ENCODE measurements around the gene PRKN. TPM values are rescaled to one million over a fixed set of nuclear protein-coding genes. Genes with fewer than 3 reads are reported as not detected.

The PRKN gene
- total and polyA plus RNA-seq, 9 donors, result 3.0 to 15.0 (median 9.2) TPM

- TF ChIP-seq POLR2A (IDR thresholded peaks at IDR 0.05), result no peak
- TF ChIP-seq CTCF (IDR thresholded peaks at IDR 0.05), result no peak
- no peak for TF ChIP-seq EP300 (IDR thresholded peaks at IDR 0.05)
- H3K9me3 ChIP-seq, result no peaks in the 10 kb centered on the region
- H3K27me3 ChIP-seq, result no peaks in the 10 kb centered on the region
- H3K4me1 ChIP-seq (ENCODE audit: insufficient read depth), result no peaks in the 10 kb centered on the region
- no peaks in the 10 kb centered on the region for H3K36me3 ChIP-seq
- 78 to 87% (median 82%) methylated on average over 2 of the region's 2 CpGs for WGBS, 3 donors
- intact Hi-C loops (cut with DNase I), result no loop called here
- no peak overlapping the region for H3K4me3 ChIP-seq
- DNase-seq, result no peak
- no peak overlapping the region for H3K27ac ChIP-seq
These were observed 982.4 kb downstream of the PRKN start for GRCh38 chr6:161745128-161745527.

GRCh38 chr6:161744211-161745067 is 983.1 kb downstream of the PRKN start:
- no peaks in the 10 kb centered on the region for H3K27me3 ChIP-seq
- DNase-seq, result no peak
- no peaks in the 10 kb centered on the region for H3K36me3 ChIP-seq
- no peak overlapping the region for H3K27ac ChIP-seq
- H3K4me1 ChIP-seq (ENCODE audit: insufficient read depth), result no peaks in the 10 kb centered on the region
- 86 to 94% (median 89%) methylated on average over 14 of the region's 14 CpGs for WGBS, 3 donors
- no peak for TF ChIP-seq CTCF (IDR thresholded peaks at IDR 0.05)
- no peak for TF ChIP-seq EP300 (IDR thresholded peaks at IDR 0.05)
- TF ChIP-seq POLR2A (IDR thresholded peaks at IDR 0.05), result no peak
- H3K4me3 ChIP-seq, result no peak overlapping the region
- no peaks in the 10 kb centered on the region for H3K9me3 ChIP-seq
- intact Hi-C loops (cut with DNase I), result no loop called here

- WGBS, 3 donors, result 89 to 96% (median 92%) methylated on average over 15 of the region's 15 CpGs
- no peak for TF ChIP-seq EP300 (IDR thresholded peaks at IDR 0.05)
- TF ChIP-seq CTCF (IDR thresholded peaks at IDR 0.05), result no peak
- no peak for TF ChIP-seq POLR2A (IDR thresholded peaks at IDR 0.05)
- intact Hi-C loops (cut with DNase I), result no loop called here
These were observed 983.9 kb downstream of the PRKN start for GRCh38 chr6:161743509-161744178.

DNA sequence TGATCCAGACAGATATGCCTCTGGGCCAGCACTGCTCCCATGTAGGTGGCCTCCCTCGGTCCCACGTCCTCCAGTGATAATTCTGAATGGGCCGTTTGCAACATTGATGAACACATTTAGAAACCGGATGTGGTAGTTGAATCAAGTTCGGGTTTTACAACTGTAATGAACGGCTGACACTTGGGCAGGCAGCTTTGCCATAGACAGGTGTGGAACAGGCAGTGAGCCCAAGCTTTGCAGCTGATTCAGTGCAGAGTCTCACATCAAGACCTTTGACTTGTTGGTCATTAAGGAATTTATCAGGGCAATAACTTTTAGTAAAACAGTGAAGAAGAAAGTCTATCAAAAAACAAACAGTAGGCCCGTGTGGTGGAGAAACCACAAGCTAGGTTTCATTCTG is 987.1 kb downstream of the PRKN start:
- H3K4me1 ChIP-seq (ENCODE audit: insufficient read depth), result no peaks in the 10 kb centered on the region

More at GRCh38 chr6:161743509-161744178, 983.9 kb downstream of the PRKN start:
- no peaks in the 10 kb centered on the region for H3K27me3 ChIP-seq
- no peak for DNase-seq
- no peak overlapping the region for H3K27ac ChIP-seq
- H3K36me3 ChIP-seq, result no peaks in the 10 kb centered on the region
- no peaks in the 10 kb centered on the region for H3K9me3 ChIP-seq
- no peaks in the 10 kb centered on the region for H3K4me1 ChIP-seq (ENCODE audit: insufficient read depth)
- no peak overlapping the region for H3K4me3 ChIP-seq

More for the DNA sequence above, 987.1 kb downstream of the PRKN start:
- Histone ChIP-seq H3K27ac (no peak overlapping the region), H3K36me3 (no peaks in the 10 kb centered on the region), H3K27me3 (no peaks in the 10 kb centered on the region), H3K4me3 (no peak overlapping the region), H3K9me3 (no peaks in the 10 kb centered on the region)
- intact Hi-C loops (cut with DNase I), result no loop called here
- TF ChIP-seq POLR2A (IDR thresholded peaks at IDR 0.05) (no peak), EP300 (IDR thresholded peaks at IDR 0.05) (no peak), CTCF (IDR thresholded peaks at IDR 0.05) (no peak)
- DNase-seq, result no peak
- WGBS, 3 donors, result 78 to 87% (median 84%) methylated on average over 7 of the region's 7 CpGs
